KOPT-K1 (cell line): ENCODE results near the gene ERICH2.

ENCODE experiments used
- H3K27ac ChIP-seq: fragments of 200-600 bp; sonication (generic); 2 replicates; pipeline ENCODE4 v1.5.1; 2016; ENCODE audit warnings: antibody characterized with exemption, mild to moderate bottlenecking, low read depth, low read length; ENCODE audit not compliant: poor library complexity, severe bottlenecking
- H3K36me3 ChIP-seq: fragments of 200-600 bp; sonication (generic); 2 replicates; pipeline ENCODE4 v1.5.1; 2017; ENCODE audit warnings: antibody characterized with exemption, mild to moderate bottlenecking, low read length, moderate library complexity; ENCODE audit not compliant: insufficient read depth
- H3K9me3 ChIP-seq: fragments of 200-600 bp; sonication (generic); 2 replicates; pipeline ENCODE4 v1.5.1; 2017; ENCODE audit warnings: antibody characterized with exemption, low read length, mild to moderate bottlenecking; ENCODE audit not compliant: insufficient read depth, poor library complexity, severe bottlenecking

The ERICH2 gene

GRCh38 chr2:170779304-170779703, 9.1 kb downstream of the ERICH2 start:
- Histone ChIP-seq H3K9me3 (no peaks in the 10 kb centered on the region), H3K36me3 (no peaks in the 10 kb centered on the region), H3K27ac (no peak overlapping the region)

GRCh38 chr2:170782673-170783072, 12.5 kb downstream of the ERICH2 start:
- H3K36me3 ChIP-seq = no peaks in the 10 kb centered on the region
- no peak overlapping the region for H3K27ac ChIP-seq
- no peaks in the 10 kb centered on the region for H3K9me3 ChIP-seq

GRCh38 chr2:170783549-170783948, 13.4 kb downstream of the ERICH2 start:
- Histone ChIP-seq H3K36me3 (no peaks in the 10 kb centered on the region), H3K27ac (no peak overlapping the region), H3K9me3 (no peaks in the 10 kb centered on the region)

- H3K9me3 ChIP-seq = no peaks in the 10 kb centered on the region
- H3K36me3 ChIP-seq = no peaks in the 10 kb centered on the region
- no peak overlapping the region for H3K27ac ChIP-seq
Measured at GRCh38 chr2:170798996-170799395, 28.8 kb downstream of the ERICH2 start.

- no peak overlapping the region for H3K27ac ChIP-seq
- H3K36me3 ChIP-seq = no peaks in the 10 kb centered on the region
- no peaks in the 10 kb centered on the region for H3K9me3 ChIP-seq
Measured at GRCh38 chr2:170806548-170806947, 36.4 kb downstream of the ERICH2 start.

GRCh38 chr2:170812710-170813600, 42.8 kb downstream of the ERICH2 start:
- H3K9me3 ChIP-seq = no peaks in the 10 kb centered on the region
- H3K36me3 ChIP-seq = no peaks in the 10 kb centered on the region
- no peak overlapping the region for H3K27ac ChIP-seq

- Histone ChIP-seq H3K27ac (no peak overlapping the region), H3K9me3 (no peaks in the 10 kb centered on the region), H3K36me3 (no peaks in the 10 kb centered on the region)
Measured at GRCh38 chr2:170813611-170814532, 43.7 kb downstream of the ERICH2 start.

GRCh38 chr2:170814533-170815230, 44.5 kb downstream of the ERICH2 start:
- Histone ChIP-seq H3K27ac (no peak overlapping the region), H3K36me3 (no peaks in the 10 kb centered on the region), H3K9me3 (no peaks in the 10 kb centered on the region)

- Histone ChIP-seq H3K27ac (no peak overlapping the region), H3K9me3 (no peaks in the 10 kb centered on the region), H3K36me3 (no peaks in the 10 kb centered on the region)
Measured at GRCh38 chr2:170815311-170815710, 45.1 kb downstream of the ERICH2 start.

- no peak overlapping the region for H3K27ac ChIP-seq
- H3K9me3 ChIP-seq = no peaks in the 10 kb centered on the region
- no peaks in the 10 kb centered on the region for H3K36me3 ChIP-seq
Measured at GRCh38 chr2:170815746-170816503, 45.7 kb downstream of the ERICH2 start.

GRCh38 chr2:170816504-170817092, 46.4 kb downstream of the ERICH2 start, which contains the start of gene GAD1:
Gene GAD1 (plus strand): TSS chr2:170816887. CDS start chr2:170818592, 1,705 bp downstream.
- no peak within 1 kb of the TSS for H3K27ac ChIP-seq
- no peaks in the 10 kb centered on the region for H3K36me3 ChIP-seq
- H3K9me3 ChIP-seq = no peaks in the 10 kb centered on the region

- H3K9me3 ChIP-seq = no peaks in the 10 kb centered on the region
- no peak overlapping the region for H3K27ac ChIP-seq
- H3K36me3 ChIP-seq = no peaks in the 10 kb centered on the region
Measured at GRCh38 chr2:170817093-170818035, 47.2 kb downstream of the ERICH2 start.
